Type B pancreatic cell (in vitro differentiated cells): Measurements from ENCODE around the gene TBC1D16. TPM values are rescaled to one million over a fixed set of nuclear protein-coding genes. Genes with fewer than 3 reads are reported as not detected.

Source experiments
- DNase-seq: peaks from one replicate; pipeline ENCODE4 v3.0.0; 2021; ENCODE audit warnings: mixed read lengths; ENCODE audit not compliant: unreplicated experiment; ENCODE audit errors: extremely low spot score
- H3K27ac Mint-ChIP-seq: 2 replicates; pipeline ENCODE4 v1.8.0; 2021; ENCODE audit warnings: mild to moderate bottlenecking, mixed read lengths
- H3K27me3 Mint-ChIP-seq: 2 replicates; pipeline ENCODE4 v1.8.0; 2021; ENCODE audit warnings: mixed read lengths
- H3K36me3 Mint-ChIP-seq: 2 replicates; pipeline ENCODE4 v1.8.0; 2021; ENCODE audit warnings: mixed read lengths
- H3K4me1 Mint-ChIP-seq: one replicate; pipeline ENCODE4 v1.8.0; 2021; ENCODE audit warnings: mixed read lengths; ENCODE audit not compliant: unreplicated experiment
- H3K4me3 Mint-ChIP-seq: 2 replicates; pipeline ENCODE4 v1.8.0; 2021; ENCODE audit warnings: mild to moderate bottlenecking, mixed read lengths
- H3K9me3 Mint-ChIP-seq: 2 replicates; pipeline ENCODE4 v1.8.0; 2021; ENCODE audit warnings: mixed read lengths
- CTCF ChIP-seq: fragments of 200-600 bp; sonication (generic); conservative IDR thresholded peaks from 2 replicates; pipeline ENCODE4 v1.5.0; 2021; ENCODE audit warnings: antibody characterized with exemption, mild to moderate bottlenecking
- total RNA-seq: library from RNA; stranded (reverse); gene quantifications from 2 replicates; pipeline ENCODE4 v1.2.1, GENCODE V29; 2021; ENCODE audit warnings: low replicate concordance

The TBC1D16 gene
- total RNA-seq, 1 donor from 2014 or later = 71.9 TPM

- no peak for TF ChIP-seq CTCF
These were observed 54.6 kb downstream of the TBC1D16 start for GRCh38 chr17:79981090-79981489.

GRCh38 chr17:79980246-79981043 is 55.2 kb downstream of the TBC1D16 start:
- Mint-ChIP-seq H3K27me3 (no peaks in the 10 kb centered on the region), H3K36me3 (peaks cover 4% of the 10 kb centered on the region), H3K4me3 (no peak overlapping the region), H3K4me1 (peaks cover 23% of the 10 kb centered on the region), H3K9me3 (no peaks in the 10 kb centered on the region), H3K27ac (no peak overlapping the region)
- DNase-seq = no peak
- no peak for TF ChIP-seq CTCF

More at GRCh38 chr17:79981090-79981489, 54.6 kb downstream of the TBC1D16 start:
- H3K9me3 Mint-ChIP-seq = no peaks in the 10 kb centered on the region
- DNase-seq = no peak
- H3K27me3 Mint-ChIP-seq = no peaks in the 10 kb centered on the region
- H3K36me3 Mint-ChIP-seq = peaks cover 2% of the 10 kb centered on the region
- H3K4me3 Mint-ChIP-seq = no peak overlapping the region
- H3K4me1 Mint-ChIP-seq = peaks cover 29% of the 10 kb centered on the region
- H3K27ac Mint-ChIP-seq = no peak overlapping the region

- H3K4me3 Mint-ChIP-seq = no peak overlapping the region
- H3K36me3 Mint-ChIP-seq = peaks cover 4% of the 10 kb centered on the region
- H3K9me3 Mint-ChIP-seq = no peaks in the 10 kb centered on the region
- H3K4me1 Mint-ChIP-seq = peaks cover 23% of the 10 kb centered on the region
- H3K27me3 Mint-ChIP-seq = no peaks in the 10 kb centered on the region
- no peak for TF ChIP-seq CTCF
- no peak overlapping the region for H3K27ac Mint-ChIP-seq
- DNase-seq = no peak
These were observed 55.9 kb downstream of the TBC1D16 start for GRCh38 chr17:79979816-79980215.

GRCh38 chr17:79979221-79979741 is 56.4 kb downstream of the TBC1D16 start:
- no peak overlapping the region for H3K4me3 Mint-ChIP-seq
- no peaks in the 10 kb centered on the region for H3K9me3 Mint-ChIP-seq
- H3K4me1 Mint-ChIP-seq = peaks cover 23% of the 10 kb centered on the region
- peaks cover 4% of the 10 kb centered on the region for H3K36me3 Mint-ChIP-seq
- no peak for TF ChIP-seq CTCF
- no peaks in the 10 kb centered on the region for H3K27me3 Mint-ChIP-seq
- no peak for DNase-seq
- H3K27ac Mint-ChIP-seq = no peak overlapping the region

- peaks cover 24% of the 10 kb centered on the region for H3K4me1 Mint-ChIP-seq
- DNase-seq = no peak
- no peak overlapping the region for H3K4me3 Mint-ChIP-seq
- no peak for TF ChIP-seq CTCF
- no peaks in the 10 kb centered on the region for H3K9me3 Mint-ChIP-seq
- no peak overlapping the region for H3K27ac Mint-ChIP-seq
- no peaks in the 10 kb centered on the region for H3K27me3 Mint-ChIP-seq
- peaks cover 4% of the 10 kb centered on the region for H3K36me3 Mint-ChIP-seq
These were observed 57.2 kb downstream of the TBC1D16 start for GRCh38 chr17:79978548-79978855.
